PFSK-1 (cell line): ENCODE data around the gene NKPD1.

Experiments
- POLR2AphosphoS5 ChIP-seq: IDR thresholded peaks from 2 replicates; pipeline ENCODE4 v1.6.1; 2012; ENCODE audit warnings: low read depth, mild to moderate bottlenecking, control low read depth, low read length, moderate library complexity
- REST ChIP-seq, 2 experiments: IDR thresholded peaks; 2 replicates each; pipeline versions ENCODE4 v1.6.1 to v1.8.0; 2011 to 2012; ENCODE audit warnings: low read depth in 2 of 2, low read length in 2 of 2, control low read depth in 1 of 2, inconsistent platforms in 1 of 2, mild to moderate bottlenecking in 1 of 2, moderate library complexity in 1 of 2; ENCODE audit not compliant: insufficient read depth in 1 of 2

- TF ChIP-seq POLR2AphosphoS5, result no peak
- no peak for TF ChIP-seq REST (IDR thresholded peaks at IDR 0.05; ENCODE audit: insufficient read depth in 1 of 2, low read depth in 2 of 2, low read length in 2 of 2)
These were observed 30.6 kb upstream of the NKPD1 start for GRCh38 chr19:45191375-45191774.
